Loucy (cell line): ENCODE data around the gene ST3GAL5.
"Not testable (repeated sequence)": the region's sequence is repeated elsewhere in the genome, so short reads cannot be mapped to it uniquely, and the experiment has no call there.

Experiments
- CTCF ChIP-seq: fragments of 200-600 bp; sonication (generic); conservative IDR thresholded peaks from 2 replicates; pipeline ENCODE4 v1.5.1; 2014; ENCODE audit warnings: mild to moderate bottlenecking, antibody characterized with exemption, low read length
- EZH2phosphoT487 ChIP-seq: fragments of 200-600 bp; IDR thresholded peaks from 2 replicates; pipeline ENCODE4 v1.6.1; 2018; ENCODE audit warnings: antibody characterized with exemption, mild to moderate bottlenecking, moderate library complexity, borderline replicate concordance

GRCh38 chr2:85829394-85829793 is 59.4 kb downstream of the ST3GAL5 start:
- TF ChIP-seq CTCF, EZH2phosphoT487: not testable (repeated sequence)
